Common myeloid progenitor, CD34-positive (primary cell): ENCODE data around the gene SYK.
"Not testable (repeated sequence)": the region's sequence is repeated elsewhere in the genome, so short reads cannot be mapped to it uniquely, and the experiment has no call there.

Experiments used
- CTCF ChIA-PET: fragments of 350-600 bp; sonication (Branson Sonifier 250); formaldehyde crosslinking; loops from one replicate; lab custom pipeline; 2021; ENCODE audit warnings: antibody characterized with exemption; lab: Charles Lee
- POLR2A ChIA-PET: fragments of 350-600 bp; sonication (Branson Sonifier 250); formaldehyde crosslinking; loops from one replicate; lab custom pipeline; 2021; ENCODE audit warnings: antibody characterized with exemption; lab: Charles Lee
- DNase-seq, 3 donors: peaks; one replicate each; pipeline versions ENCODE4 v3.0.0 to v3.0.0-alpha.2; 2013
- H3K27ac ChIP-seq, 2 experiments: 1 replicate in 1 of 2; 2 replicates in 1 of 2; pipeline ENCODE4 v1.7.0; 2013; ENCODE audit warnings: inconsistent platforms in 2 of 2, low read length in 2 of 2, mild to moderate bottlenecking in 2 of 2, low read depth in 1 of 2, moderate library complexity in 1 of 2; ENCODE audit not compliant: severe bottlenecking in 2 of 2, insufficient read depth in 1 of 2, poor library complexity in 1 of 2
- H3K27me3 ChIP-seq, 5 experiments: replicated peaks in 2 of 5; 1 replicate in 3 of 5; 2 replicates in 2 of 5; pipeline versions ENCODE4 v1.6.1 to v1.7.0; 2013; ENCODE audit warnings: low read length in 4 of 5, mild to moderate bottlenecking in 2 of 5, moderate library complexity in 2 of 5, inconsistent platforms in 1 of 5; ENCODE audit not compliant: insufficient read depth in 5 of 5, control insufficient read depth in 4 of 5
- H3K36me3 ChIP-seq, 4 experiments: 1 replicate in 2 of 4; 2 replicates in 2 of 4; pipeline versions ENCODE4 v1.6.1 to v1.7.0; 2013; ENCODE audit warnings: low read length in 3 of 4, control low read depth in 1 of 4, mild to moderate bottlenecking in 1 of 4; ENCODE audit not compliant: control insufficient read depth in 4 of 4, insufficient read depth in 4 of 4
- H3K4me1 ChIP-seq, 4 experiments: 1 replicate in 3 of 4; 2 replicates in 1 of 4; pipeline versions ENCODE4 v1.6.1 to v1.7.1; 2013; ENCODE audit warnings: low read length in 3 of 4, mild to moderate bottlenecking in 3 of 4, control low read depth in 1 of 4, inconsistent platforms in 1 of 4, moderate library complexity in 1 of 4; ENCODE audit not compliant: control insufficient read depth in 4 of 4, insufficient read depth in 4 of 4; ENCODE audit errors: control extremely low read depth in 1 of 4
- H3K4me3 ChIP-seq, 7 experiments: 1 replicate in 4 of 7; 2 replicates in 3 of 7; pipeline versions ENCODE4 v1.5.1 to v1.7.0; 2013; ENCODE audit warnings: mild to moderate bottlenecking in 7 of 7, low read length in 6 of 7, moderate library complexity in 6 of 7, inconsistent platforms in 2 of 7, low read depth in 2 of 7, control low read depth in 1 of 7; ENCODE audit not compliant: insufficient read depth in 4 of 7, control insufficient read depth in 1 of 7; ENCODE audit errors: extremely low read depth in 1 of 7
- H3K9me3 ChIP-seq, 5 experiments: 1 replicate in 4 of 5; 2 replicates in 1 of 5; pipeline versions ENCODE4 v1.6.1 to v1.7.1; 2013; ENCODE audit warnings: low read length in 4 of 5, mild to moderate bottlenecking in 2 of 5, inconsistent platforms in 1 of 5, low read depth in 1 of 5, moderate library complexity in 1 of 5; ENCODE audit not compliant: control insufficient read depth in 4 of 5, insufficient read depth in 2 of 5; ENCODE audit errors: control extremely low read depth in 1 of 5
- WGBS: methylation state at CpG from one replicate; pipeline ENCODE4 v1.1.5; 2013; ENCODE audit not compliant: insufficient coverage; 5-methylcytosine and 5-hydroxymethylcytosine counted together

Gene SYK

GRCh38 chr9:90818279-90818678 is 16.7 kb downstream of the SYK start:
- H3K36me3 ChIP-seq: peaks cover 7 to 50% (median 32%) of the 10 kb centered on the region in 4 experiments
- peaks cover 0 to 41% (median 10%) of the 10 kb centered on the region in 5 experiments for H3K9me3 ChIP-seq
- 100% methylated on average over 2 of the region's 6 CpGs for WGBS
- no peaks in the 10 kb centered on the region for H3K27me3 ChIP-seq
- H3K4me3 ChIP-seq: no peak overlapping the region
- H3K4me1 ChIP-seq: peaks cover 22 to 48% (median 39%) of the 10 kb centered on the region in 4 experiments
- ChIA-PET POLR2A (no interaction called here), CTCF (interaction anchor here (1.0 to 4.2 kb wide), 7 partner anchors 8 to 43 kb away, joined by 3 to 47 read pairs (median 6); no protein-coding TSS in a partner anchor)
- no peak for DNase-seq
- no peak overlapping the region for H3K27ac ChIP-seq

GRCh38 chr9:90820406-90820805 is 18.8 kb downstream of the SYK start:
- 93% methylated on average over 4 of the region's 4 CpGs for WGBS
- H3K27ac ChIP-seq, POLR2A ChIA-PET, H3K4me3 ChIP-seq, H3K27me3 ChIP-seq, DNase-seq: not testable (repeated sequence)
- Histone ChIP-seq H3K9me3 (peaks cover 0 to 42% (median 10%) of the 10 kb centered on the region in 5 experiments), H3K4me1 (peaks cover 9 to 31% (median 21%) of the 10 kb centered on the region in 4 experiments), H3K36me3 (peaks cover 7 to 65% (median 34%) of the 10 kb centered on the region in 4 experiments)
- CTCF ChIA-PET: interaction anchor here (1.5 kb wide), 1 partner anchor 18 kb away, joined by 6 read pairs; the partner anchor contains the start of gene SYK

GRCh38 chr9:90821236-90821635 is 19.6 kb downstream of the SYK start:
- CTCF ChIA-PET, H3K4me3 ChIP-seq, DNase-seq, H3K27ac ChIP-seq, POLR2A ChIA-PET, H3K27me3 ChIP-seq: not testable (repeated sequence)
- H3K9me3 ChIP-seq: peaks cover 0 to 42% (median 10%) of the 10 kb centered on the region in 5 experiments
- H3K4me1 ChIP-seq: peaks cover 7 to 31% (median 21%) of the 10 kb centered on the region in 4 experiments
- no CpG with 5 or more reads among the region's 1 CpG for WGBS
- H3K36me3 ChIP-seq: peaks cover 7 to 68% (median 34%) of the 10 kb centered on the region in 4 experiments

- no peaks in the 10 kb centered on the region for H3K27me3 ChIP-seq
- H3K36me3 ChIP-seq: peaks cover 7 to 68% (median 34%) of the 10 kb centered on the region in 4 experiments
- H3K27ac ChIP-seq: no peak overlapping the region
- DNase-seq: no peak
- 100% methylated on average over 1 of the region's 5 CpGs for whole genome bisulfite sequencing
- H3K9me3 ChIP-seq: peaks cover 0 to 42% (median 10%) of the 10 kb centered on the region in 5 experiments
- H3K4me1 ChIP-seq: peaks cover 9 to 32% (median 23%) of the 10 kb centered on the region in 4 experiments
- POLR2A ChIA-PET: no interaction called here
- H3K4me3 ChIP-seq: no peak overlapping the region
- CTCF ChIA-PET: no interaction called here
These were observed 20.1 kb downstream of the SYK start for GRCh38 chr9:90821697-90822096.

GRCh38 chr9:90822866-90823265 is 21.2 kb downstream of the SYK start:
- POLR2A ChIA-PET: no interaction called here
- Histone ChIP-seq H3K36me3 (peaks cover 7 to 60% (median 34%) of the 10 kb centered on the region in 4 experiments), H3K27ac (no peak overlapping the region), H3K4me1 (peaks cover 19 to 37% (median 33%) of the 10 kb centered on the region in 4 experiments), H3K27me3 (no peaks in the 10 kb centered on the region), H3K4me3 (no peak overlapping the region), H3K9me3 (peaks cover 0 to 42% (median 10%) of the 10 kb centered on the region in 5 experiments)
- no peak for DNase-seq
- no CpG with 5 or more reads among the region's 2 CpGs for WGBS
- CTCF ChIA-PET: interaction anchor here (1.1 to 1.5 kb wide), 3 partner anchors 10 to 12 kb away, joined by 3 to 4 read pairs (median 4); no protein-coding TSS in a partner anchor

GRCh38 chr9:90825586-90825985 is 24.0 kb downstream of the SYK start:
- Histone ChIP-seq H3K4me1 (peaks cover 20 to 43% (median 36%) of the 10 kb centered on the region in 4 experiments), H3K9me3 (peaks cover 0 to 23% (median 8%) of the 10 kb centered on the region in 5 experiments), H3K27me3 (no peaks in the 10 kb centered on the region), H3K4me3 (no peak overlapping the region), H3K36me3 (peaks cover 7 to 56% (median 24%) of the 10 kb centered on the region in 4 experiments), H3K27ac (no peak overlapping the region)
- POLR2A ChIA-PET: interaction anchor here (0.7 to 3.3 kb wide), 3 partner anchors 8 to 25 kb away, joined by 3 to 14 read pairs (median 4); no protein-coding TSS in a partner anchor
- 18% methylated on average over 1 of the region's 1 CpG for WGBS
- no peak for DNase-seq
- CTCF ChIA-PET: interaction anchor here (0.7 to 4.7 kb wide), 9 partner anchors 9 to 68 kb away, joined by 3 to 47 read pairs (median 4); partner anchors contain the start of gene SYK
